ENCODE results near the gene MYO3B. TPM values are rescaled to one million over a fixed set of nuclear protein-coding genes. Genes with fewer than 3 reads are reported as not detected.
A peak's percentile ranks its signal among the peaks of the same experiment; 100 is the strongest.

Gene MYO3B
- total and polyA plus RNA-seq, 2 donors from 2014 or later: 3.5 to 6.4 TPM

DNA sequence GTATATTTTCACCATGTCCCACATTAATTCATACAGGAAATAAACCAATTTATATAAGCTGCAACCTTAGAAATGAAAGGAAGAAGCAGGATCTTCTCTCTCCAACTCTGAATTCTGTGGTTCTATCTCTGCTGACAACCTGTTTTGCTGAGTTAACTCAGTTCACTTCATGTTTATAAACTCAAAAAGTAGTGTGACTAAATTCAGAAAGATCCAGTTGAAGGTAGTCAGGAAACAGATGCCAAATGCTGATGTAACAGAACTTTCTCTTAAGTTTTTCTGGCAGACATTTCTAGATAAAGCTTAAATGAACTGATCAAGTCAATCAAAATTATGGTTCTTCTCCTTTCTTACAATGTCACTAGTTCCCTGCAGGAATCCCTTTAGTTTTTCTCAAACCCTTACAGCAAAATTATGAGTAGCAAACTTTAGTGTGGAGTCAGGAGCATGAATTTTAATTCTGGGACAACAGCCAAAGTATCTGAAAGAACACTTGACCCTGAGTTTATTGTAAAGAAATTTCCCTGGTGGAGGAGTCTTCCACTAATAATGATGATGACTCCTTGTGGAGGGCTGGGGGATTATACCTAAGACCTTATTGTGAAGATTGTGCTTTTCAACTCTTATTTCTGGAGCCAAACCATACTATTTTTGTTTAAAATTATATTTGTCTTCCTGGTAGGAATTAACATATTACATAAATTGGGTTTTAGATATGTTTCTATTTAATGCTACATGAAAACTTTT is 216.9 kb downstream of the MYO3B start:
- Histone ChIP-seq H3K4me1 (ENCODE audit: control insufficient read depth in 2 of 3, insufficient read depth in 2 of 3, low read depth in 1 of 3, low read length in 3 of 3) (peaks cover 0 to 7% (median 0%) of the 10 kb centered on the region in 3 donors), H3K36me3 (ENCODE audit: control insufficient read depth in 2 of 3, insufficient read depth in 3 of 3, low read length in 3 of 3) (no peaks in the 10 kb centered on the region), H3K27ac (ENCODE audit: low read depth in 2 of 2, low read length in 2 of 2) (peak overlapping the region; percentile 64 to 71), H3K4me3 (ENCODE audit: low read length in 3 of 3) (no peak overlapping the region), H3K27me3 (ENCODE audit: control insufficient read depth, insufficient read depth, low read length) (no peaks in the 10 kb centered on the region), H3K9me3 (ENCODE audit: control insufficient read depth in 2 of 3, insufficient read depth in 1 of 3, low read length in 3 of 3) (no peaks in the 10 kb centered on the region), H3K9ac (ENCODE audit: low read length in 3 of 3) (no peak overlapping the region)
- TF ChIP-seq, protein P1, sequence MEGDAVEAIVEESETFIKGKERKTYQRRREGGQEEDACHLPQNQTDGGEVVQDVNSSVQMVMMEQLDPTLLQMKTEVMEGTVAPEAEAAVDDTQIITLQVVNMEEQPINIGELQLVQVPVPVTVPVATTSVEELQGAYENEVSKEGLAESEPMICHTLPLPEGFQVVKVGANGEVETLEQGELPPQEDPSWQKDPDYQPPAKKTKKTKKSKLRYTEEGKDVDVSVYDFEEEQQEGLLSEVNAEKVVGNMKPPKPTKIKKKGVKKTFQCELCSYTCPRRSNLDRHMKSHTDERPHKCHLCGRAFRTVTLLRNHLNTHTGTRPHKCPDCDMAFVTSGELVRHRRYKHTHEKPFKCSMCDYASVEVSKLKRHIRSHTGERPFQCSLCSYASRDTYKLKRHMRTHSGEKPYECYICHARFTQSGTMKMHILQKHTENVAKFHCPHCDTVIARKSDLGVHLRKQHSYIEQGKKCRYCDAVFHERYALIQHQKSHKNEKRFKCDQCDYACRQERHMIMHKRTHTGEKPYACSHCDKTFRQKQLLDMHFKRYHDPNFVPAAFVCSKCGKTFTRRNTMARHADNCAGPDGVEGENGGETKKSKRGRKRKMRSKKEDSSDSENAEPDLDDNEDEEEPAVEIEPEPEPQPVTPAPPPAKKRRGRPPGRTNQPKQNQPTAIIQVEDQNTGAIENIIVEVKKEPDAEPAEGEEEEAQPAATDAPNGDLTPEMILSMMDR (IDR thresholded peaks at IDR 0.05; ENCODE audit: borderline replicate concordance, extremely low read depth, insufficient read depth): no peak
- FAIRE-seq (no peak), DNase-seq (peak in 1 of 5 donors; percentile 22)
- intact Hi-C loops (cut with DNase I): no loop called here

DNA sequence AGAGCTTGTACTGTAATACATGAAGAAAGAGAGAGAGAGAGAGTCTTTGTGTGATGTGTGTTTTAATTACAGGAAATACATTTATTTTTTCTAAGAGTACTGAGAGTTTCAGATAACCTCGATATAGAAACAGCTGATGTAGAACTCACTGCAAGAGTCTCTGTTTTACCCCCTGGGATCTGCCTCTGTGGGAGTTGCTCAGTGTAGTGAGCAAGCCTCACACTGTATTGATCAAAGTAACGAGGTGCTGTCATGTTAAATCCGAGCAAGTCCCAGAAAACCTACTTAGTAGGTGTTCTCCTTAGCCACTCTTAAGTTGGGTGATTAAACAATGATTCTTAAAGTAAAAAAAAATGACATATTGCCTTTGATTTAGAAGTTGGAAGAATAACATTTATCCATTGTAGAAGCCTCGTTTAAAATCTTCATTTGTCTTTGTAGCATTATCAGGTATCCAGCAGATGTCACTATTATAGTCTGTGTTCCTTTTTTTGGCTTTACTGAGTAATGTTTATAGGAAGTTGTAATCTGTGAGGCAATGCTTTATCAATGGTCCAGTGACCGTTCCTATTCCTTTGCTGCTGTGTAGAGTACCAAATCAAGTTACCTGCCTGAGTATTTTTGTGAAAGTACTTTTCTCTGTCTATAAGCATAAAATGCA is 219.0 kb downstream of the MYO3B start:
- H3K27ac ChIP-seq (ENCODE audit: low read depth in 2 of 2, low read length in 2 of 2): peak overlapping the region; percentile 9 to 28
- peak; percentile 8 for FAIRE-seq
- TF ChIP-seq, protein P1 (IDR thresholded peaks at IDR 0.05; ENCODE audit: borderline replicate concordance, extremely low read depth, insufficient read depth): no peak
- H3K27me3 ChIP-seq (ENCODE audit: control insufficient read depth, insufficient read depth, low read length): no peaks in the 10 kb centered on the region
- no peak overlapping the region for H3K4me3 ChIP-seq (ENCODE audit: low read length in 3 of 3)
- no peaks in the 10 kb centered on the region for H3K36me3 ChIP-seq (ENCODE audit: control insufficient read depth in 2 of 3, insufficient read depth in 3 of 3, low read length in 3 of 3)
- H3K9ac ChIP-seq (ENCODE audit: low read length in 3 of 3): no peak overlapping the region
- H3K4me1 ChIP-seq (ENCODE audit: control insufficient read depth in 2 of 3, insufficient read depth in 2 of 3, low read depth in 1 of 3, low read length in 3 of 3): peaks cover 0 to 7% (median 0%) of the 10 kb centered on the region in 3 donors
- no peaks in the 10 kb centered on the region for H3K9me3 ChIP-seq (ENCODE audit: control insufficient read depth in 2 of 3, insufficient read depth in 1 of 3, low read length in 3 of 3)
- intact Hi-C loops (cut with DNase I): no loop called here
- DNase-seq: peak in 1 of 5 donors; percentile 18

GRCh38 chr2:170401187-170401586 is 223.2 kb downstream of the MYO3B start:
- no peak for FAIRE-seq
- TF ChIP-seq, protein P1 (IDR thresholded peaks at IDR 0.05; ENCODE audit: borderline replicate concordance, extremely low read depth, insufficient read depth): no peak

More at GRCh38 chr2:170401187-170401586, 223.2 kb downstream of the MYO3B start:
- Histone ChIP-seq H3K9ac (ENCODE audit: low read length in 3 of 3) (no peak overlapping the region), H3K4me1 (ENCODE audit: control insufficient read depth in 2 of 3, insufficient read depth in 2 of 3, low read depth in 1 of 3, low read length in 3 of 3) (no peaks in the 10 kb centered on the region), H3K36me3 (ENCODE audit: control insufficient read depth in 2 of 3, insufficient read depth in 3 of 3, low read length in 3 of 3) (no peaks in the 10 kb centered on the region), H3K9me3 (ENCODE audit: control insufficient read depth in 2 of 3, insufficient read depth in 1 of 3, low read length in 3 of 3) (no peaks in the 10 kb centered on the region), H3K27me3 (ENCODE audit: control insufficient read depth, insufficient read depth, low read length) (no peaks in the 10 kb centered on the region), H3K27ac (ENCODE audit: low read depth in 2 of 2, low read length in 2 of 2) (no peak overlapping the region), H3K4me3 (ENCODE audit: low read length in 3 of 3) (no peak overlapping the region)
- intact Hi-C loops (cut with DNase I): no loop called here
- DNase-seq: no peak
